ENCODE results near the gene KIR2DL3. TPM values are rescaled to one million over a fixed set of nuclear protein-coding genes. Genes with fewer than 3 reads are reported as not detected.
"Not testable (repeated sequence)": the region's sequence is repeated elsewhere in the genome, so short reads cannot be mapped to it uniquely, and the experiment has no call there.

Gene KIR2DL3
- not detected in 3 replicates for total RNA-seq
- long read RNA-seq, result 0 reads

DNA sequence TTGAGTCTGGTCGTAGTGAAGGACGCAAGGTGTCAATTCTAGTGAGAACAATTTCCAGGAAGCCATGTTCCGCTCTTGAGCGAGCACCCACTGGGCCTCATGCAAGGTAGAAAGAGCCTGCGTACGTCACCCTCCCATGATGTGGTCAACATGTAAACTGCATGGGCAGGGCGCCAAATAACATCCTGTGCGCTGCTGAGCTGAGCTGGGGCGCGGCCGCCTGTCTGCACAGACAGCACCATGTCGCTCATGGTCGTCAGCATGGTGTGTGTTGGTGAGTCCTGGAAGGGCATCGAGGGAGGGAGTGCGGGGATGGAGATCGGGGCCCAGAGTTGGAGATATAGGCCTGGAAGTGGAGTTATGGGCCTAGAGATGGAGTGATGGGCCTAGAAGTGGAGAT is at the start of gene KIR2DL3:
Gene KIR2DL3, plus strand, starts transcription at position 208 of the 400 bp plus-strand sequence. Its CDS starts 33 bp downstream, at position 241.
- not testable (repeated sequence) for H3K27me3 Mint-ChIP-seq (ENCODE audit: low read depth); H3K27ac Mint-ChIP-seq (ENCODE audit: unreplicated experiment); H3K4me3 Mint-ChIP-seq (ENCODE audit: unreplicated experiment); H3K4me1 Mint-ChIP-seq (ENCODE audit: low read depth); DNase-seq (ENCODE audit: low spot score); H3K36me3 Mint-ChIP-seq (ENCODE audit: low read depth)
- peaks cover 64% of the 10 kb centered on the region for H3K9me3 Mint-ChIP-seq (ENCODE audit: low read depth)

DNA sequence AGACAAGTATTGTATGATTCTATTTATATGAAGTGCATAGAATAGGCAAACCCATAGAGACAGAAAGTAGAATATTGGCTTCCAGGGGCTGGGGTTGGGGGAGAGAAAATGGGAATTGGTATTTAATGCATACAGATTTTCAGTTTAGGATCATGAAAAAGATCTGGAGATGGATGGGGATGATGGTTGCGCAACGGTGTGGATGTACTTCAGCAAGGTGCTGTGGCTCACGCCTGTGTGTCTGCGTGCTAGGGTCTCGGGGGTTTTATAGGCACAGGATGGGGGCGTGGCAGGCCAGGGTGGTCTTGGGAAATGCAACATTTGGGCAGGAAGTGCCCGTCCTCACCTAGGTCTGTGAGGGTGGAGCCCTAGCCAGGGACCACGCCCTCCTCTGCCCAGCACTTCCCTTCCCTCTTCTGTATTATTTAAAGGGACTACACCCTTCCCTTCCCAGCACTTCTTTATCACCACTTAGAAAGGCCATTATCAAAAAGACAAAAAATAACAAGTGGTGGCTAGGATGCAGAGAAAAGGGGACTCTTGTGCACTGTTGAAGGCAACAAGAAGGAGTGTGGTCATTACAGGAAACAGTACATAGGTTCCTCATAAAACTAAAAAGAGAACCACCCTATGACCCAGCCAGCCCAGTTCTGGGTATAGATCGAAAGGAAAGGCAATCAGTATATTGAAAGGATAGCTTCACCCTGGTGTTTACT is 46.6 kb upstream of the KIR2DL3 start:
- Mint-ChIP-seq H3K4me1 (ENCODE audit: low read depth) (no peaks in the 10 kb centered on the region), H3K27me3 (ENCODE audit: low read depth) (no peaks in the 10 kb centered on the region), H3K27ac (ENCODE audit: unreplicated experiment) (no peak overlapping the region), H3K36me3 (ENCODE audit: low read depth) (no peaks in the 10 kb centered on the region), H3K9me3 (ENCODE audit: low read depth) (peaks cover 29% of the 10 kb centered on the region), H3K4me3 (ENCODE audit: unreplicated experiment) (no peak overlapping the region)
- TF ChIP-seq, protein P1, sequence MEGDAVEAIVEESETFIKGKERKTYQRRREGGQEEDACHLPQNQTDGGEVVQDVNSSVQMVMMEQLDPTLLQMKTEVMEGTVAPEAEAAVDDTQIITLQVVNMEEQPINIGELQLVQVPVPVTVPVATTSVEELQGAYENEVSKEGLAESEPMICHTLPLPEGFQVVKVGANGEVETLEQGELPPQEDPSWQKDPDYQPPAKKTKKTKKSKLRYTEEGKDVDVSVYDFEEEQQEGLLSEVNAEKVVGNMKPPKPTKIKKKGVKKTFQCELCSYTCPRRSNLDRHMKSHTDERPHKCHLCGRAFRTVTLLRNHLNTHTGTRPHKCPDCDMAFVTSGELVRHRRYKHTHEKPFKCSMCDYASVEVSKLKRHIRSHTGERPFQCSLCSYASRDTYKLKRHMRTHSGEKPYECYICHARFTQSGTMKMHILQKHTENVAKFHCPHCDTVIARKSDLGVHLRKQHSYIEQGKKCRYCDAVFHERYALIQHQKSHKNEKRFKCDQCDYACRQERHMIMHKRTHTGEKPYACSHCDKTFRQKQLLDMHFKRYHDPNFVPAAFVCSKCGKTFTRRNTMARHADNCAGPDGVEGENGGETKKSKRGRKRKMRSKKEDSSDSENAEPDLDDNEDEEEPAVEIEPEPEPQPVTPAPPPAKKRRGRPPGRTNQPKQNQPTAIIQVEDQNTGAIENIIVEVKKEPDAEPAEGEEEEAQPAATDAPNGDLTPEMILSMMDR (IDR thresholded peaks at IDR 0.05), result no peak
- DNase-seq (ENCODE audit: low spot score), result no peak

DNA sequence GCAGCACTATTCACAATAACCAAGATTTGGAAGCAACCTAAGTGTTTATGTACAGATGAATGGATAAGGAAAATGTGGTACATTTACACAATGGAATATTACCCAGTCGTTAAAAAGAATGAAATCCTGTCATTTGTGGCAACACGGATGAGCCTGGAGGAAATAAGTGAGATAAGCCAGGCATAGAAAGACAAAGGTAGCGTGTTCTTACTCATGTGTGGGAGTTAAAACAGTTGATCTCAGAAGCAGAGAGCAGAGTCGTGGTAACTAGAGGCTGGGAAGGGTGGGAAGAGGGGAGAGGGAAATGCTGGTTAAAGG is 46.1 kb upstream of the KIR2DL3 start:
- H3K9me3 Mint-ChIP-seq (ENCODE audit: low read depth), result peaks cover 30% of the 10 kb centered on the region
- no peaks in the 10 kb centered on the region for H3K36me3 Mint-ChIP-seq (ENCODE audit: low read depth)
- no peak overlapping the region for H3K27ac Mint-ChIP-seq (ENCODE audit: unreplicated experiment)
- no peak overlapping the region for H3K4me3 Mint-ChIP-seq (ENCODE audit: unreplicated experiment)
- H3K4me1 Mint-ChIP-seq (ENCODE audit: low read depth), result no peaks in the 10 kb centered on the region
- TF ChIP-seq, protein P1 (IDR thresholded peaks at IDR 0.05), result no peak
- no peaks in the 10 kb centered on the region for H3K27me3 Mint-ChIP-seq (ENCODE audit: low read depth)
- DNase-seq (ENCODE audit: low spot score), result no peak

DNA sequence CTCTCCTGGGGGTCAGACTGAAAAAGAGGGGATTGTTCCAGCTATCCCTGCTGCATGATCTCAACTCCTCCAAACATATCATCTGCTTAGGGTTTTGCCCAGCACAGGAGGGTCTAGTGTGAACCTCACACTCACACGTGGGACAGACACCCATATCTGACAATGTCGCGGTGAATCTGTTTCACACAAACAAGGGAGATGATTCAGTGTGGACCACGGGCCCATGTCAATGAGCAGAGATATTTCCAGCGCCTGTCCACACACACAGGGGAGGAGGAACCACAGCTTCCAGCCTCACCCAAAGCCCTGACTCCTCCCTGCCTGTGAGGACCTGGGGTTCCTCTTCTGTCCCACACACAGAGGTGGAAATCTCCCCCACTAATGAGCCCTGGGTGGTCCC is 43.7 kb upstream of the KIR2DL3 start:
- Mint-ChIP-seq H3K4me1 (ENCODE audit: low read depth) (no peaks in the 10 kb centered on the region), H3K4me3 (ENCODE audit: unreplicated experiment) (no peak overlapping the region), H3K27me3 (ENCODE audit: low read depth) (no peaks in the 10 kb centered on the region), H3K9me3 (ENCODE audit: low read depth) (peaks cover 34% of the 10 kb centered on the region), H3K36me3 (ENCODE audit: low read depth) (no peaks in the 10 kb centered on the region), H3K27ac (ENCODE audit: unreplicated experiment) (no peak overlapping the region)
- TF ChIP-seq, protein P1 (IDR thresholded peaks at IDR 0.05), result no peak
- no peak for DNase-seq (ENCODE audit: low spot score)

DNA sequence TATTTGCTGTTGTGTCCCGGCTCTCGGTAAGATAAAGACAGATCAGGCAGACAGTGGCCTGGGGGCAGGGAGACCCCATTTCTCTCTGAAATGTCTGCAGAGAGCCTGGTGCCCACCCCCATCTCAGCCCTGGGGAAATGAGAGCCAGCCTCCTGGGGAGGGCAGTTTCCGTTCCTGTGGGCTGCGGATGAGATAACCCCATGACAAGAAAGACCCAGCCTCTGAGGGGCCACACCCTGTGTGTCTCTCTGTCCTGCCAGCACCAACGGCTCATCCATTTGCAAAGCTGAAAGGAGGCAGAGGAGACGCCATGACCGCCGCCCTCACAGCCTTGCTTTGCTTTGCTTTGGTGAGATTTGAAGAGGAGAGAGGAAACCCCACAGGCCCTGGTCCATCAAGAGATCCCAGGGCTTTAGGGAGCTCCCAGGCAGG is 42.2 kb upstream of the KIR2DL3 start:
- no peak for DNase-seq (ENCODE audit: low spot score)
- H3K36me3 Mint-ChIP-seq (ENCODE audit: low read depth), result no peaks in the 10 kb centered on the region
- H3K27ac Mint-ChIP-seq (ENCODE audit: unreplicated experiment), result no peak overlapping the region
- H3K27me3 Mint-ChIP-seq (ENCODE audit: low read depth), result no peaks in the 10 kb centered on the region
- TF ChIP-seq, protein P1 (IDR thresholded peaks at IDR 0.05), result no peak
- no peaks in the 10 kb centered on the region for H3K4me1 Mint-ChIP-seq (ENCODE audit: low read depth)
- H3K9me3 Mint-ChIP-seq (ENCODE audit: low read depth), result peaks cover 43% of the 10 kb centered on the region
- no peak overlapping the region for H3K4me3 Mint-ChIP-seq (ENCODE audit: unreplicated experiment)

DNA sequence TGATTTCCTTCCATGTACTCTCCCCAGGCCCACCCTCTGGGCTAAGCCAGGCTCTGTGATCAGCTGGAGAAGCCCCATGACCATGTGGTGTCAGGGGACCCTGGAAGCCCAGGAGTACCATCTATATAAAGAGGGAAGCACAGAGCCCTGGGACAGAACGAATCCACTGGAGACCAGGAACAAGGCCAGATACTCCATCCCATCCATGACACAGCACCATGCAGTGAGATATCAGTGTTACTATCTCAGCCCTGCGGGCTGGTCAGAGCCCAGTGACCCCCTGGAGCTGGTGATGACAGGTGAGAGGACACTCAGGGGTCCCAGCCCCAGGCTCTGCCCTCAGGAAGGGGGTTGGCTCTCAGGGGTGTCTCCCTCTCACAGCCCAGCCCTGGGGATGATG is 41.5 kb upstream of the KIR2DL3 start:
- H3K36me3 Mint-ChIP-seq (ENCODE audit: low read depth), result peaks cover under 1% of the 10 kb centered on the region
- H3K4me1 Mint-ChIP-seq (ENCODE audit: low read depth), result no peaks in the 10 kb centered on the region
- no peak overlapping the region for H3K27ac Mint-ChIP-seq (ENCODE audit: unreplicated experiment)
- H3K27me3 Mint-ChIP-seq (ENCODE audit: low read depth), result no peaks in the 10 kb centered on the region
- no peak for DNase-seq (ENCODE audit: low spot score)
- peaks cover 44% of the 10 kb centered on the region for H3K9me3 Mint-ChIP-seq (ENCODE audit: low read depth)
- TF ChIP-seq, protein P1 (IDR thresholded peaks at IDR 0.05), result no peak
- H3K4me3 Mint-ChIP-seq (ENCODE audit: unreplicated experiment), result no peak overlapping the region

DNA sequence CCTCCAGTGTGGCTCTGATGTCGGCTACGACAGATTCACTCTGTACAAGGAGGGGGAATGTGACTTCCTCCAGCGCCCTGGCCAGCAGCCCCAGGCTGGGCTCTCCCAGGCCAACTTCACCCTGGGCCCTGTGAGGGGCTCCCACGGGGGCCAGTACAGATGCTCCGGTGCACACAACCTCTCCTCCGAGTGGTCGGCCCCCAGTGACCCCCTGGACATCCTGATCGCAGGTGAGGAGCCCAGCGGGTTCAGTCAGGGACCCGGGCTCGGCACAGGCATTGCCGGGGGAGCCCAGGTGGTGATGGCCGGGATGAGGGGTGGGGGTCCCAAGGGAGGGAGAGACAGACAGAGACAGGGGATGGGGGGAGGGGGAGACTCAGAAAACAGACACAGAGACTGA is 40.6 kb upstream of the KIR2DL3 start:
- not testable (repeated sequence) for H3K27me3 Mint-ChIP-seq (ENCODE audit: low read depth); H3K4me3 Mint-ChIP-seq (ENCODE audit: unreplicated experiment); H3K36me3 Mint-ChIP-seq (ENCODE audit: low read depth)

More for the DNA sequence above, 40.6 kb upstream of the KIR2DL3 start:
- H3K27ac Mint-ChIP-seq (ENCODE audit: unreplicated experiment); H3K4me1 Mint-ChIP-seq (ENCODE audit: low read depth); DNase-seq (ENCODE audit: low spot score): not testable (repeated sequence)
- H3K9me3 Mint-ChIP-seq (ENCODE audit: low read depth), result peaks cover 46% of the 10 kb centered on the region
